HL-60/S4 (cell line): ENCODE measurements around the gene P2RY14.

Experiments used
- in situ Hi-C: fragments of 300-500 bp; cut with MboI; formaldehyde crosslinking; loops from 2 replicates; pipeline ENCODE4 v1.14.3; 2022; ENCODE audit warnings: low sequenced_read_pairs

Gene P2RY14

DNA sequence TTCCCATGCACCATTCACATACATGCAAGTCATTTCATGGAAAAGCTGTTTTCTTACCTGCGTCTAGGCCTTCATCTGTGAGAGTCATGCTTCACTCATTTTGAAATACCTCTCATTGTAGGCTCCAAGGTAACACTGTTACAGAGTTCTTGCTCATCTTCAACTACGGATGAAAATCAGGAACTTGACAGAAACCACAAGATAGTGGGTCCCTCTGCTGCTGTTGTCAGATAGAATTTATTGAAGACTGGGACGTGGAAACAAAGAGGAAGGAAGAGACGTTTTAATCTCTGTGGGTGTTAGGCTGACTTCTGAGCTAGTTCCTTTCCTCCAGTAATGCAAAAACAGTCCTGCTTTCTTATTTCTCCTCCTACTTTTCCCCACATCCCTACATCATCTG lies at the start of gene P2RY14:
TSS of gene P2RY14 (minus strand) at position 313 of the 400 bp plus-strand sequence. CDS start 64,226 bp downstream, outside the sequence.
- in situ Hi-C loops: loop anchor here (5.0 to 25.0 kb wide), 3 partner anchors 53 to 559 kb away; no protein-coding TSS in a partner anchor

DNA sequence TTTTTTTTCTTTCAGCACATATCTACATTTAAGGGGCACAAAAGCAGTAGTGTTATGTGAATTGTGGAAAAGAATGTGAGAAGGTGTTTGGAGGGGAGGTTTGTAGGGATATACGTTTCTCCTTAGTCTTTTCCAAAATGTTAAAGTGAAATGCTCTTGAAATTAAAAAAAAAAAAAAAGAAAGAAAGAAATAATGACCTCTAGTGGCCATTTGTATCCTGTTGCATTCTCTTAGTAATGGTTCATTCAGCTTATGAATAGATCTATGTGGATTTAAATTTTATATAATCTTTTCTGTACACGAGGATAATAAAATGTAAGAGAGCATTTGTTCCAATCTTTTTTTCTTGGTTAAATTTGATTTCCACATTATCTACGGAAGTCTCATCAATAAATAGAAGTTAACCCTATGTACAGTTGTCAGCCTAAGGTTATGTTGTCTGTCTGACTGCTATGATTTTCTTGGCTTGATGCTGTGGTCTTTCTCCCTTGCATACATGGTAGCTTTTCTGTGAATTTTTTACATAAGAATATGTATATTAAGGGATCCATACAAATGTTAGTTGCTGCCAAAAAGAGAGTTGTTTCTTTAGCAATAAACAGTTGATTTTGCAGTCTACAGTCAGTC lies 49.3 kb upstream of the P2RY14 start:
- in situ Hi-C loops: no loop called here

DNA sequence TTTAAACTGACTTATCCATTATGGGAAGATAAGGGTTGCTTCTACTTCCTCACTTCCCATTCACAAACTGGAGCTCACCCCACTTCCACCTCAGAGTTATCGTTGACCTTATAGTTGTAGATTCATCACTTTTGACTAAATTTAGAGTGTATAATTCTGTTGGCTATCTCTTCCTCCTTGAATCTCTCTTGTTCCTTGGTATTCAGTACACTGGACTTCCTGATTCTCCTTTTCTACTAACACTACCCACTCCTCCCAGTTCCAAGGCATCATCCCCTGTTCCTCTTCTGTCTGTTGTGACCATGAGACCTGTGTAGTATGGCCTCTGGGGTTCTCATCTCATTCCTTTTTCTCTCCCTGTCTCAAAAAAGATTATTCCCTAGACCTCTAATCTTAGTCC lies 44.2 kb upstream of the P2RY14 start:
- in situ Hi-C loops: no loop called here

- in situ Hi-C loops: no loop called here
These were observed 43.2 kb upstream of the P2RY14 start for GRCh38 chr3:151321526-151321925.

DNA sequence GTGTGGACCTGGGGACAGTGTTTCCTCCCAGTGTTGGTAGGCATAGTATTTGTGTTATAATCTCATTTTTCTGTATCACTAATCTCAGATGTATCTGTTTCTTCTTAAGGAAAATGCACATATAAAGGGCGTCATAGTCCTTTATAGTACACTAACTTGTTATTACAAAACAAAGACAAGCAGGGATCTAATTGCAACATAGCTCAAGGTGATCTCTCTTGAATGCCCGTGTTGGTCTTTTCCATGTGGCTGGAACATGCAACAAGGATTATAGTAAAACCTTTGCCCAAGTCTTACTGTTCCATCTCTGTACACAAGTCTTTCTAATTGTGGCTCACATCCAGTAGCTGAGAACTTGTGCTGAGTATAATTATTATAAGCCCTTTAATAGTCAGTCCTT lies 41.8 kb upstream of the P2RY14 start:
- in situ Hi-C loops: no loop called here

DNA sequence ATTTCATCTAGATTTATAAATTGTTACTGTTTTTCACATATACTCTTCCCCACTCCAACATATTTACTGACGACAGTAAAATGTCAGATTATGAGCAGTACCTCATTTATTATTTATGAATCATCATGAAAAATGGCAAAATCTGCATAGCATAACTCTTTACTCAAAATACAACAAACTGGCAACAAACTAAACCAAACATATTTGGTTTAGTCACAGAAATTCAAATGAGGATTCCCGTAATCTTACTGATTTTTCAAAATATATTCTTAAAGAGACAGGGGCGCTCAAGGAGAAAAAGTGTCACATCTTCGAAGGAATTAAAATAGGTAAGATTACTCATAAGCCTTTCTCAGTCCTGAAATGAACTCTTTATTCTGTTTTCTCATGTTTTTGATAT lies 41.3 kb upstream of the P2RY14 start:
- in situ Hi-C loops: no loop called here

- in situ Hi-C loops: no loop called here
These were observed 40.6 kb upstream of the P2RY14 start for GRCh38 chr3:151318991-151319390.

DNA sequence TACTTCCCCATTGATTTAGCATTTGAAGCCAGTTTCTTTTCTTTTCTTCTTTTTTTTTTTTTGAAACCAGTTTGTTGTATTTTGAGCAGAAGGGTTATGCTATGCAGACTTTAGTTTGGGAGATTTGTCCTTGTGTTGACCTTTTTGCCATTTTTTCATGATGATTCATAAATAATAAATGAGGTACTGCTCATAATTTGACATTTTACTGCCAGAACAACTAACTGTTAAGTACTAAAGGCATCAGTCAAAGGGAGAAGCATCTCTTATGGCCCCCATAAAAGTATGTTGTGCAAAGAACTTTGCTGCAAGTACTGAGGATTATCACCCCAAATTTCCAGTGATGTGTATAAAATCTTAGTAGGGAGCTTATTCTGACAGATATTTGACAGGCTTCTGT lies 40.0 kb upstream of the P2RY14 start:
- in situ Hi-C loops: no loop called here

GRCh38 chr3:151316267-151316991 lies 38.1 kb upstream of the P2RY14 start, which contains the start of gene GPR87:
Gene GPR87 (minus strand): TSS chr3:151316820. CDS start chr3:151300100, 16,720 bp downstream.
- in situ Hi-C loops: no loop called here

DNA sequence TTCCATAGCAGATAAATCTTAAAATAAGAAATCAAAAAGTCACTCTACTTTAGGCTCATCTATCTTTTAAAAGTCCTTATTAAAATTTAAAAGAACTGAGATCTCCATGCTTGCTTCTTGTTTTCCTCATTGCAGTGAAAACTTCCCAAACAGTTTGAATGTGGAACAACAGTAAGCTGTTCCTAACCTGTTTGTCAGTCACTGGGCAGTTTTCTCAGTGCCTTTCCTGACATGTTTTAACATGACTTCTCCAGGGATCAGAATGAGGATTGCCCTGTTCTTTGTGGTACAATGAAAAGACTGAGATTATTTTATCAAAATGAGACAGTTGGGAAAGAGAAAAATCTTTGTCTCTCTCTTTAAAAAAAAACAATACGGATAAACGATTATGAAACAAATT lies 37.5 kb upstream of the P2RY14 start:
- in situ Hi-C loops: no loop called here

- in situ Hi-C loops: no loop called here
These were observed 36.8 kb upstream of the P2RY14 start for GRCh38 chr3:151315136-151315535.

GRCh38 chr3:151314593-151314992 lies 36.3 kb upstream of the P2RY14 start:
- in situ Hi-C loops: no loop called here

DNA sequence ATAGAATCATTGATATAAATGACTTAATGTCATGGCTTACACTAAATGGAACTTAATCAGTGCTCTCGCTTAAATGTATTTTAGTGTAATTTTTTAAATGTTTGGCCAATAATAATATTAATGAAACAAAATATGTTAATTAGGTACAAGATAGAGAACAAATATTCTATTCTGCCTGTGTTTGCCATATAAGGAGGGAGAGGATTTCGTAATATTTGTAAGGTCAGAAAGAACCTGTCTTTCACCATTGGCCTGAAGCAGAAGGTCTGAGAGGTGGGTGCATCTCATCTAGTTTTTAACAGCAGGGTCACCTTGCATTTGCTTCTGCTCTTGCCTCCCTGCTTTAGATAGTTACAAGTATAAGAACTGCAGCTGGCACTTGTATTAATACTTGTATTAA lies 35.8 kb upstream of the P2RY14 start:
- in situ Hi-C loops: no loop called here

GRCh38 chr3:151312972-151313371 lies 34.6 kb upstream of the P2RY14 start:
- in situ Hi-C loops: no loop called here

GRCh38 chr3:151309566-151309965 lies 31.2 kb upstream of the P2RY14 start:
- in situ Hi-C loops: no loop called here

GRCh38 chr3:151307583-151308488 lies 29.5 kb upstream of the P2RY14 start:
- in situ Hi-C loops: no loop called here

GRCh38 chr3:151307131-151307530 lies 28.8 kb upstream of the P2RY14 start:
- in situ Hi-C loops: no loop called here

DNA sequence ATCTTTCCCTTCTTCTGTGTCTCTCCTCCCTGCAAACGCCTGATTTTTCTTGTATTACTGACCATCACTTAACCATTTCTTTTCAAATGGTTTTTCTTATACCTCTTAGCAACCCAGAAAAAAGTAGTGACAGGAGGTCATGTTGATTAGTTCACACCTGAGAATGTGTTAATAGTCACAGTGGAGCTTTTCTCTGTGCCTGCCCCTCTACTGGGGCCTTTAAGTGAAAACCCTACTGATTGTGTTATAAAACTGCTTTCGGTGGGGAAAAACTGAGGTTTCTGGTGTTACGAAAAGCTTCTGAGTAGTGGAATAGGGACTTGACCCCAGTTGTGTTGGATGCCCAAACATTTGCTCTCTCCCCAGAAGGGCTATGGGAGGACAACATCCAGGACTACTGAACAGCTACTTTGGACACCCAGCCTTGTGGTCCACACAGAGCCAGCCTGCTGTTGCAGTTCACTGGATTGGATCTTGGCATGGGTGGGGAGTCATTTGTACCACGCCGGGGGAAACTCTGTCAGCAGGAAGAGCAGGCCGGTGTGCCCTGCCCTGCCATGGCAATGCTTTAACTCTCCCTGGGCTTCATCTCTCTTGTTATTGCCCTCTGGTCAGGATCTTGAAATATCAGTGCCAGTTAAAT lies 27.9 kb upstream of the P2RY14 start:
- in situ Hi-C loops: no loop called here

DNA sequence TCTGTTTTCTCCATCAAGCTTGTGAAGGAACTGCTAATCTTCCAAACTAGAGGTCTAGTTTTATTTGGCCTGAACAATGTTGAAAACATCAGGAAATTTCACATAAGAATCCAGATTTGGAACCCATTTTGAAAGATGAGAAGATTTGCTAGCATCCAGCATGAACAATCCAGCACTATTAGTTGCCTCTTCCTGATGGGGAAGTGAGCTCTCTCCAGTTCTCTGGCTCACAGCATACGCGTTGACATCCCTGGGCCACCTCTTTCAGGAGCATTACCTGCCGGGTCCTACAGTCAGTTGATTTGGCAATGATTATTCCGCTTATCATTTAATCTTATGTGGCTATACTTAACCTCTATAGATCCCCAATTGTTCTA lies 27.4 kb upstream of the P2RY14 start:
- in situ Hi-C loops: no loop called here

DNA sequence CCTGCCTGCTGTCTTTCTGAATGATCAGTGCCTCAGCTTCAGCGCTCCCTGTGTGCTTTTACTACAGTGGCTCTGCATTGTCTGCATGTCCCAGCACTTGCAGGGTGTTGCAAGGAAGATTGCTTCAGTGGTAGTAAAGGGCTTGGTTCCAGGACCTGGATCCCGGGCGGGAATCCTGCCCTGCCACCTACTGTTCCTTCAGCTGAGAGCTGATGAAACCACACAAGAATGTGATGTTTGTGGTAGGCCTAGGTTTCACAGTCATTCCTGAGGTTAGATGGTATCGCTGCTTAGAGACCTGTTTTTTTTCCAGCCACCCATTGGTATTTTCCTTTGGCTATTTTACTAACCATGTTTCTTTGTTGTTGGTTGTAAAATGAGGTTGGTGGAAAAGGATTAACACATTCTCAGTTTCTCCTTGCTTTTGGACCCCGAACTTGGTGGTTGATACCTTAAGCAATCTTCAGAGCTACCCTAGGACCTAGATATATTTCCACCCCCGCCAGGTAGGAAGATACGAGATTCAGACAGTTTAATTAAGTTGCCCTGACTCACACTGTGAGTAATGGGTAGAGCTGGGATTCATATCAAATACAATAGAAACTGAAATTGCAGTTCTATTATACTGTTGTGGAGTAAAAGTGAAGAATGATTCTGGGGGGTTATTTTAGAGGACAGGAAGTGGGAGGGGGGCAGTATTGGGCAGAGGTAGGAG lies 26.9 kb upstream of the P2RY14 start:
- in situ Hi-C loops: no loop called here
